Stimulated activated CD4-positive, alpha-beta T cell treated with anti-CD3 and anti-CD28 coated beads, TNF-alpha, amount 100 ng/mL, for 48 hours (primary cell): ENCODE results near the gene POLR3F.
"Not testable (repeated sequence)": the region's sequence is repeated elsewhere in the genome, so short reads cannot be mapped to it uniquely, and the experiment has no call there.

Experiments used
- DNase-seq, 3 donors: peaks; one replicate each; pipeline ENCODE4 v3.0.0-alpha.2; 2020; ENCODE audit warnings: low read depth in 3 of 3

Gene POLR3F

GRCh38 chr20:18466894-18467730, at the start of gene POLR3F, which contains the start of gene DZANK1:
Gene POLR3F (plus strand): TSS chr20:18467390. CDS start chr20:18467507, 117 bp downstream.
Gene DZANK1 (minus strand): TSS chr20:18467030. CDS start chr20:18465358, 1,672 bp downstream.
- peak; percentile 88 to 91 (median 90) for DNase-seq

GRCh38 chr20:18421608-18422007, 45.6 kb upstream of the POLR3F start:
- no peak for DNase-seq

GRCh38 chr20:18427214-18427613, 40.0 kb upstream of the POLR3F start:
- DNase-seq, result no peak

- DNase-seq, result no peak
These were observed 38.6 kb upstream of the POLR3F start for GRCh38 chr20:18428490-18429173.

GRCh38 chr20:18430172-18430826, 36.9 kb upstream of the POLR3F start:
- DNase-seq, result no peak

GRCh38 chr20:18431206-18431605, 36.0 kb upstream of the POLR3F start:
- no peak for DNase-seq

GRCh38 chr20:18436847-18437246, 30.3 kb upstream of the POLR3F start:
- DNase-seq, result no peak

GRCh38 chr20:18440403-18440802, 26.8 kb upstream of the POLR3F start:
- DNase-seq, result no peak

- DNase-seq, result no peak
These were observed 23.3 kb upstream of the POLR3F start for GRCh38 chr20:18443886-18444285.

- DNase-seq, result no peak
These were observed 10.6 kb upstream of the POLR3F start for GRCh38 chr20:18456600-18456999.

GRCh38 chr20:18465536-18466200, 1.5 kb upstream of the POLR3F start:
- no peak for DNase-seq

GRCh38 chr20:18466574-18466893, 656 bp upstream of the POLR3F start:
- DNase-seq, result no peak

GRCh38 chr20:18477218-18477617, 10.0 kb downstream of the POLR3F start:
- no peak for DNase-seq

- no peak for DNase-seq
These were observed 10.6 kb downstream of the POLR3F start for GRCh38 chr20:18477821-18478220.

- no peak for DNase-seq
These were observed 14.4 kb downstream of the POLR3F start for GRCh38 chr20:18481596-18481995.

GRCh38 chr20:18488301-18488700, 21.1 kb downstream of the POLR3F start:
- no peak for DNase-seq

- DNase-seq, result no peak
These were observed 28.9 kb downstream of the POLR3F start for GRCh38 chr20:18496042-18496441.

GRCh38 chr20:18496740-18497592, 29.8 kb downstream of the POLR3F start, which contains the start of gene RBBP9:
Gene RBBP9 (minus strand): TSS chr20:18497225. CDS start chr20:18497167, 58 bp downstream.
- peak; percentile 55 to 63 (median 57) for DNase-seq

- no peak for DNase-seq
These were observed 30.4 kb downstream of the POLR3F start for GRCh38 chr20:18497603-18498002.

- DNase-seq, result not testable (repeated sequence)
These were observed 34.5 kb downstream of the POLR3F start for GRCh38 chr20:18501672-18502071.

- DNase-seq, result no peak
These were observed 37.4 kb downstream of the POLR3F start for GRCh38 chr20:18504479-18505060.
